NCI-H187 (cell line): ENCODE data around the gene SAP25.

Source experiments
- DNase-seq, 2 experiments: peaks; one replicate each; lab custom pipeline; 2025; lab: John Stamatoyannopoulos, UW

Gene SAP25

DNA sequence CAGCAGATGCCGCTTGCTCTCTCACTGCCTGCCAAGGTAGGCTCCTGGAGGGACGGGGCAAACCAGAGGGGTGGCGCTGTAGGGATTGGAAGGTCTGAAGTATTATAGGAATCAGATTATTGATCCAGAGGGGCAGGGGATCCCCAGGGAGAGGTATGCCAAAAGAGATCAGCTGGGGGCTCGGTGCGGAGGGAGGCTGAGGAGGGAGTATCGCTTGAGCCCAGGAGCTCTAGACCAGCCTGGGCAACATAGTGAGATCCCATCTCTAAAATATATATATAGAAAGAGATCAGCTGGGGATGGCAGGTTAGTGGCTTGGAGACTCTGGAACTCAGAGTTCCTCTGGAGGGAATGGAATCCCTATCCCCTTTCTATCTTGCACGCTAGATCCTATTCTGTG, 21.5 kb upstream of the SAP25 start:
- no peak for DNase-seq

DNA sequence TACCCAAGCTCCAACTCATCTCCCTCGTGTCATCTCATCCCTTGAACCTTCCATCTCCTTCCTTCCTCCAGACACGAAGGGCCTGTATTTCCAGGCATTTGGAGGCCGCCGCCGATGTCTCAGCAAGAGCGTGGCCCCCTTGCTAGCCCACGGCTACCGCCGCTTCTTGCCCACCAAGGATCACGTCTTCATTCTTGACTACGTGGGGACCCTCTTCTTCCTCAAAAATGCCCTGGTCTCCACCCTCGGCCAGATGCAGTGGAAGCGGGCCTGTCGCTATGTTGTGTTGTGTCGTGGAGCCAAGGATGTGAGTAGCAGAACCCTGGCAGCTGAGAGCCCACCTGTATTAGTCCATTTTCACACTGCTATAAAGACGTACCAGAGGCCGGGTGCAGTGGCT, 17.9 kb upstream of the SAP25 start:
- DNase-seq = no peak

DNA sequence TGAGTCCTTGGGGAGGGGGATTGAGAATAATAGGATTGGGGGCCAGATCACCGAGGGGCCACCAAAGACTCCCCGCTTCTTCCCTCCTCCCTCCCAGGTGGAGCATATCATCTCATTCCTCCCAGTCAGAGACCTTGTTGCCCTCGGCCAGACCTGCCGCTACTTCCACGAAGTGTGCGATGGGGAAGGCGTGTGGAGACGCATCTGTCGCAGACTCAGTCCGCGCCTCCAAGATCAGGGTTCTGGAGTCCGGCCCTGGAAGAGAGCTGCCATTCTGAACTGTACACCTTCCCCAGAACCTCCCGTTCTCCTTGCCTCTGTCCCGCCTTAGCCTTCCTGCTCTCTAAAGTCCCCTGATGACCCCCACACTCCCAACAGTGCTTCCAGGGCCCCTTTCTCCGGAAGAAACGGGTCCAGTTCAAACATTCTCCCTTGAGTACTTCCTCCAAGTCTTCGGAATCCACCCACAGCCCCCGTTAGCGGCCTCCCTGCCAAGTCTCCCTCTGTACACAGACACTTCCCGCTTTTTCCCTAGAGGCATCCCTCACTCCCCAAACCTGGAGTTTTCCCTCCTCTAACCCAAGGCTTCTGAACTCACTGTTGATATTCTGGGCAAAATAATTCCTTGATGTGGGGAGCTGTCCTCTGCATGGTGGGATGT, 16.5 kb upstream of the SAP25 start:
- DNase-seq = no peak

DNA sequence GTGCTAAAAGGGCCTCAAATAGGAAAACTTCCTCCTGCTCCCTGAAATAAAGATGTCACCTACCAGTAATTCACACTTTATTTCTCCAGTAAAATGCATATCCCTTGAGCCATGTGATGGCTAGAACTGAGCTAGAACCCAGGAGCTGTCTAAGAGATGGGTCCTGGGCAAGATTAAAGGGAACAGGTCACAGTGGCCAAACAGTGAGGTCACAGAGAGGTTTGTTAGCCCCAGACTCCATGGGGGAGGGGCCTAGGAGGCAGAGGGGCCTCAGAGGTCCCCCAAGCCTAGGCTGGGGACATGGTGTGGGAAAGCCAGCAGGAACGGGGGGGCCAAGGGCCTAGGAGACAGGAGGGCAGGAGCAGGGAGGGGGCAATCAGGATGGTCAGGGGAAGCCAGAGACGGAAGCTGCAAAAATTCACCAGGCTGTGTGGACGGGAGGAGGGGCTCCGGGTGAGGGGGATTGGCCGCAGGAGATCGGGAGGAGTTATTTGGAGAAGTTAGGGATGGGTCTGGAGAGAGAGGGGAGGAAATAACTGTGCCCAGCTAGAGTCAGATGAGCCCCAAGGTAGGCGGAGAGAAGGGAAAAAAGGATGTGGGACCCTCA, 15.7 kb upstream of the SAP25 start:
- DNase-seq = no peak

DNA sequence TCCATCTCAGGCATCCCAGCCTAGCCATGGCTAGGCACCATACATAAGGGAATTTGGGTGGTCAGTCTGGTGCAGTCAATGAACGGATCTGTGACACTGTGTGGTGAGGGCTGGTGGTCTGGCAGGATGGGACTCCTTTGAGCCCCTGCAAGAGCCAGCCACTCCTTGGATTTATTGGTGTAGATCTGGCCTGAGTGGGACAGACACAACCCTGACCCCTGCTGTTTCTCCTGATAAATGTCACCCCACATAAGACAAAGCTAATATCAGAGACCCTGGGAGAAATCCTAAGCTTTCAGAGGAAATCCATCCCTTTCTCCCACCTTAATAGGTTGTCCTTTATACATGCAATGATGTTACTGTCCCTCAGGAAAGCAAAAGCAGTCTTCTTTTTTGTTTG, 14.7 kb upstream of the SAP25 start:
- no peak for DNase-seq

DNA sequence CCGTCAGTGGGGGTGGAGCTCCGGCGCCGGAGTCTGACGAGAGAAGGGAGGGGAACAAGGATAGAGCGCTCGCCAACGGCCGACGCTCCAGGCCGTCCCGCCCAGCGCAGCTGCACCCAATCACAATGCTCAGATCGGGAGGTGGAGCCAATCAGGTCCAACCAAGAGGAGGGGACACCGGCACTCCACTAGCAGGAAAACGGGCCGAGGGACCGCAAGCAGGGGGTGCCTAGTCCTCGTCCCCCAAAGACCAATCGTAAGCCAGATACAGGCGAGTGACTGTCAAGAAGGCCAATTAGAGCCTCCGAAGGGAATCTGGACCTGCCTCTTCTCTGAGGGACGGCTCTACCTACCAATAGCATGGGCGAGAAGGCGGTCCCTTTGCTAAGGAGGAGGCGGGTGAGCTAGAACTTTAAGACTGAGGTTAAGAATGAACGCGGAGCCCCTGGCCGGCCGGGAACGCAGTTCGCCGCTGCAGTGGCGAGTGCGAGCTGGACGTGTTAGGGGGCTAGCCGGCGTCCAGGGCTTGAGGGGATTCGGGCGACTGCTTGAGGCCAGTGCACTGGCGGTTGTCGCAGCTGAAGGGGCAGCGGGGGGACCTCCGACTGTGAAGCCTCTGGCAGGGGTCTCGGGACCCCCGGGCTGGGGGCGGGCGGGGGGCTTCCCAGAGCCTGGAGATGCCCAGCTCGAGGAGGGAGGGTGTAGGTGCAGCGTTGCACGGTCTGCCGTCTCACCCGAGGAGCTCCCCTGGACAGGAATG, 12.7 kb upstream of the SAP25 start, which contains the start of gene FBXO24:
Gene FBXO24, plus strand, starts transcription at position 63 of the 760 bp plus-strand sequence. Its CDS starts 298 bp downstream, at position 361.
- DNase-seq = peak; percentile 99 to 100

DNA sequence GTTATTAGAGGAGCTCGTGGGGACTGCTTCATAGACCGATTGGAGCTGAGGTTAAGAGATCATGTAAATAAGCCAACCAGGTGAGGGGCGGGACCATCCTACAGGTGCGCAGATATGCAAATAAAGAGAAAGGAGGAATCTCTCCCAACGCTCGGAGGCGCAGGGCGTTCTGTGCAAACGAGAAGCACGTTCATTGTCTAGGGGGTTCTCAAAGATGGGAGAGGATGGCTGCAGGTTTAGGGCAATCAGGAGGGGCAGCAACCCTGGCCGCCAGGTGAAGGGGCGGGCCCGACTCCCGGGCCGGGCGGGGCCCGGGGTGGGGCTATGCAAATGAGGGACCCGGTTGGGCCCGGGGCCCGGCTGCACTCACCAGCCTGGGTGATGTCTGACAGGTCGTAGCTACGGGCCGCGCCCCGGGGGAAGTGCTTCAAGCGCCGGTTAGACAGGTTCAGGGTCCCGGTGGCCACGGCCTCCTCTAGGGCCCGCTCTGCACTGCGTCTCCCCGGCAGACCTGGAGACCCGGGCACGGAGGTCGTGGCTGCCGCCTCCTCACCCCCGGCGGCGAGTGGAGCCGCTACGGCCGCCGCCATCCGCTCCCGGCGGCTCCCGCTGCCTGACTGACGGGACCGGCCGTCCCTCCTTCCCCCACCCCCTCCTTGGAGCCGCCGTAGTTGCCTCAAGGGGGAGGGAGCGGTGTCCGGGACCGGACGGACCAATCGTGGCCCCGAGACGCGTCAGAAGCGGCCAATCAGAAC, 12.0 kb upstream of the SAP25 start, which contains the start of gene LRCH4:
Gene LRCH4, minus strand, starts transcription at position 619 of the 755 bp plus-strand sequence. Its CDS starts 29 bp downstream, at position 590.
- DNase-seq = peak; percentile 59 to 66

DNA sequence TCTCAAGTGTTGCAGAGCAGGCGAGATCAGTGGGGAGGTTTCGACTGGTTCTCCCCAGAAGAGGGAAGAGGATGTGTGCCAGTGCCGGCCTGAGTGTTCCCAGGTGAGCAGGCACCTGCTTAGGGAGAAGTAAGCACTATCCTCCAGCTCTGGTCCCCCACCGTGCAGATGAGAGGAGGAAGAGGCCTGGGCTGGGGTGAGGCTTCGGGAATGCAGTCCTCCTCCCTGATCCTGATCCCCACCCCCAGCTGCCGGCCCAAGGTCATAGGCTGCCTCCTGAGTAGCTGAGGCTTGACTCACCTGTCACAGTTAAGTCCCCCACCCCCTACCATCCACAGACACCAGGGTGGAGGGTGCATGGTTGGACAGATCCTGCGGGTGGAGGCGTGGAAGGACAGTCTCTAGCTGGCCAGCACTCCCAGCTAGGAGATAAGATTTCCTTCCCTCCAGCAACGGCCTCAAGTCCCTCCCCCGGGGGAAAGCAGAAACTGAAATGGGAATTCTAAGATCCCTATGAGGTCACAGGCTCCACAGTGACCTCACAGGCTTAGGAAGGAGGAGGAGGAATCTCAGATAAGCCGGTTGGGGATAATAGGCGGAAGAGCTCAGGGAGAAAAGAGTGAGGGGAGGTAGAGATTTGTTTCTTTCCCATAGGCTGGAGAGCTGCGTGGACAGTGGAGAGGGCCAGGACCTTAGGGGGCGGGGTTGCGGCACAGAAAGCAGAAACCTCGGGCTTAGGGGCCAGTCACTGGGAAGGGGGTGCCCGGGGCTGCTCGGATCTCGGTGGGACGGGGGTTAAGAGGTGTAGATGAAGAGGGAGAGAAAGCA, 11.2 kb upstream of the SAP25 start:
- peak; percentile 52 to 55 for DNase-seq

DNA sequence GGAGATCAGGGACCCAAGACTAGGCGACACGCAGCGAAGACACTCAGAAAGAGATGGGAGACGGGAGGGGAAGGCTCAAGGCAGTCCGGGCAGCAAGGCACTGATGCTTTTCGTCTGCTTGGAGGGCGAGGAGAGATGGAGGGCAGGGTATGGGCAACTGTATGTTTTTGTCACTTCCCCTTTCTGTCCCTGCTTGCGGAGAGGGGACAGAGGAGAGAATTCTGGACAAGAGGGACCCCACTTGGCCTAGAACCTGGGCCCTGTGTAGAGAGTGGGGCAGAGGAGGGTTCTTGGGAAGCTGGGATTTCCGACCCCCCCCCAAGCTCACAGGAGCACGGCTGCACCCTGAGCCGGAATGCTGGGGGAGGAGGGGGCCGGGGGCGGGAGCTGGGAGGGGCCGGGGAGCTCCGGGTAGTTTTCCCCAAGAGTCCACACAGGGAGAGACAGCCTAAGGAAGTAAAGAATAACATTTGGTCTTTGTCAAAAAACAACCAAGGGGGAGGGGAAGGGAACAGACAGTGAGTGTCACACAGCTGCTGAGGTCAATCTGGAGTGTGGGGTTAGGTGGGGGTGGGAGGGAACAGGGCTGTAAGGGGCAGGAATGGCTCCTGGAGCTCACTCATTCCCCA, 10.5 kb upstream of the SAP25 start:
- DNase-seq = peak in 1 of 2 experiments; percentile 52

DNA sequence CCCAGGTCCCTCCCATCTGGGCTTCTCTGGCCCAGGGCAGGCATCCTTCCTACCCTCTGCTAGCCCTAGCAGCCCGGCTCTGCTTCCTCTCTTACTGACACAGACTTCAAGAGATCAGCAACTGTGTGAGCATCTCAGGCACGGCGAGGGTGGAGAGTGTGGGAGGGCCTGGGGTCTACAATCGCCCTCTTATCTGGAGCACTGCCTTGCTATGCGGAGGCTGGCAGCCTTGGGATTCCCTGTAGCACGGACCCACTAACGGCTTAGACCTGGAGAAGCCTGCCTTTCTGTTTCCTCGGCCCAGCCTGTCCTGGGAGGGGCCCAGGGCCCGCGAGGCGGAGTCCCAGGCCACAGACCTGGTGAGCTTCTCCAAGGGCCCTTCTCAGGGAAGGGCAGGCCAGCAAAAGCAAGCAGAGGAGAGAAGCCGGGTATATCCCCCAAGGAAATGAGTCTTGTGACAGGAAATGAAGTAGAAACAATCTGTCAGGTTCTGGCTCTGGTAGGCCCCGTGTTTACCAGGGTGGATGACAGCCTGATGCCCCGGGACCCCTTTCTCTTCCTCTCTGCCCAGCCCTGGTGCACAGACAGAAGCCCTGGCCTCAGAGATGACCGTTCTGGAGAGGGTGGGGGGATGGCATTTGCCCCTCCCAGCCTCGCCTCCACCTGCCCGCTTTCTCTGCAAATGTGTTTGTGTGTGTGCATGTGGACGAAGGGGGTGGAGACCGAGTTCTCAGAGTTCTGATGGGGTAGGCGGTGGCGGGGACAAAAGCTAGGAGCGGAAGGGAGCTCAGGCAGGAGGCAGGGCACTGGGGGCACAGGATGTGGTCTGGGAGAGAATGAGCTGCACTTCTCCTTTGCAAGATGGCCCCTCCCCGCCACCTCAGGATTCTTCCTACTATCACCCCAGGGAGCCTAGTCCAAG, 9.7 kb upstream of the SAP25 start:
- DNase-seq = no peak

DNA sequence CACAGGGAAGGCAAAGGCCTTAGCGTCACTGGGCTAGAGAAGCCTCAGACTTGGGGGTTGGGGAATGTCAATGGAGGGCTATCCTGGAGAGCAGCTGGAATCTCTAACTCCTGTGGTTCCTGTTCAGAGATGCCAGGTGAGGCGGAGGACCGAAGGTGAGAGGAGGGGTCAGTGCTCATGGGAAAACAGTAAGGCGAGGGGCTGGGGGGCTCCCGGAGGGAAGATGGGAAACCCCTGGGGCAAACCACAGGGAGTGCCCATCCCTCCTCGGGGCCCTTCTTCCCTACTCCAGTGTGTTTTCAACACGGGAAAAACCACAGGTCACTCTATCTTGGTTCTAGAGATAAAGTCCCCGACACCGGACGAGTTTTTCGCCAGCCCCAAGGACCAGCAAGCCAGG, 8.9 kb upstream of the SAP25 start:
- no peak for DNase-seq

DNA sequence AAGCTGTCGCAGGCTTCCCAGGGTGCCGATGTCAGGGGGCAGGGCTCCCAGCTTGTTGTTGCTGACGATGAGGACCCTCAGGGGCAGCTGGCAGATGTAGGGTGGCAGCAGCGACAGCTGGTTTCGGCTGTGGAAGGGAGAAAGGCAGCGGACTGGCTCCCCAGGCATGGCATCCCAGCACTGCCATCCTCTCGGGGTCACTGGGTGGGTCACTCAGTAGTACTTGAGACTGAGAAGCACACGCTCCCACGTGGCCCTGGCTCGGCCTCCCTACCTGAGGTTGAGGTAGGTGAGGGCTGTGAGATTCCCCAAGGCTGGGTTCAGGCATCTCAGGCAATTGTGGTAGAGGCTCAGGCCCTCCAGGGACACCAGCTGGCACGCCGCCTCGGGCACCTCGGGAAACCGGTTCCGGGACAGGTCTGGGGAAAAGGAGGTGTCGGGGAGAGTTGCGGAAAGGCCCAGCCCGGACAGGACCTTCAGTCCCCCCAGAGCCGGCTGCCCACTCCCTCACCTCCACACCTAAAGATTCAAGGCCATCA, 8.4 kb upstream of the SAP25 start:
- no peak for DNase-seq

DNA sequence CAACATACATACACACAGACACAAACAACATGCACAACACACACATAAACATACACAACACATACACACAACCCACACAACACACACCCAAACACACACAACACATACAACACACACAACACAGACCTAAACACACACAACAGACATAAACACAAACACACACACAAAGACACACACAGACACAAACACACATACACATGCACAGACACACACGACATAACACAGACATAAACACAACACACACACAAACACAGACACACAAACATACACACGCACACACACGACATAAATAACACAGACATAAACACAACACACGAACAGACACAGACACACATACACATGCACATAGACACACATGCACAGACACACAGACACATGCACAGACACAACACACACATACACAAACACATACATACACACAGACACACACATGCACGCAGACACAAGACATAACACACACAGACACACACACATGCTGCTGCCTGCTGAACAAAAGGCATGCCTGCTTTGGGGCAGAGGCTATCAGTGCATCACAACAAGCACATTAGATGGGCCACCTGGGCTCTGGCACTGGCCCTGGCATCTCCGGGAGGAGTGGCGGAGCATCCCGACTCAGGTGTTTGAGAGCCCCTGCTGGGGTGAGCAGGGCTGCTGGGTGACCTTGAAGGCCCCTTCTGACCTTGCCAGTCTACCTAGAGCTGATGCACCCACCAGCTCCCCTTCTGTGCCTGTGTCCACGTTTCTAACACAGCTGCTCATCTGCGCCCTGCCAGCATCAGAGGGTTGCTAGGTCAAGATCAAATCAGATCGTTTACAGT, 7.0 kb upstream of the SAP25 start:
- no peak for DNase-seq

DNA sequence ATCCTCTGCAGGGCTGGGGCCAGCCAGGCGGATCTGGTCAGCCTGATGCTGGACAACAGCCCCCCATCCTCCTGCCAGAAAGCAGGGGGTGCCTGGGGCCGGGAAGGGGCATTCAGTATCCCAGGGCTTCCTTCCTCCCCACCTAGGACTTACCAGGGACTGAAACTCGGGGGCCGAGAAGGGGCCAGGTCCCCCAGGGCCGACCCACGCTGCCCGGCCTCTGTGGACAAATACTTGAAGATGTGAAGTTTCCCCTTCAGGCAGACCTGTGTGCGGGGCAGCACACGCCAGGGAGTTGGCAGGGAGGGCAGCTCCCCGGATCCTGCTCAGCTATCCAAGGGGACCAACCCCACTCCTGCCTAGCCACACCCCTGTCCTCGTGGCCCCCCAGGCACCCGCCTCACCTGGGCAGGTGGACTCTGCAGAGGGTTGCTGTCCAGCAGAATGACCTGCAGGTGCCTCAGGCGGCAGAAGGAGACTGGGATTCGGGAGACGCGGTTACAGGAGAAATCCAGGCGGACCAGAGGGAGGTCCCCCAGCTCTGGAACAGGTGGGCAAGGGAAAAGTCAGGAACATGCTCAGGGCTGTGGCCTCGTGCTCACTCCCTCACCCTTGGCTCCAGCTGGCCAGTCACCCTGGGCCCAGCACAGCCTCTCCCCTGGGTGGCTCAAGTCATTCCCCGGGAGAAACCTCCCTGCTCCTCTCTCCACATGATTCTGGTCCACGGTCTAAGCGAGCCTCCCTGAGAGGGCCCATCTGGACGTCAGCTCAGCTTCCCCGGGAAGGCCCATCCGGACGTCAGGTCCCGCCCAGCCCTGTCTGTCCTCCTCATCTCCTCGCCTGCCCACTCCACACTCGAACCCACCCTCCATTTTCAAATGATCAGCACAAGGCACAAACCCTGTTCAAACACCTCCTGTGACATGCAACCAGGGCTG, 4.8 kb upstream of the SAP25 start:
- DNase-seq = no peak

DNA sequence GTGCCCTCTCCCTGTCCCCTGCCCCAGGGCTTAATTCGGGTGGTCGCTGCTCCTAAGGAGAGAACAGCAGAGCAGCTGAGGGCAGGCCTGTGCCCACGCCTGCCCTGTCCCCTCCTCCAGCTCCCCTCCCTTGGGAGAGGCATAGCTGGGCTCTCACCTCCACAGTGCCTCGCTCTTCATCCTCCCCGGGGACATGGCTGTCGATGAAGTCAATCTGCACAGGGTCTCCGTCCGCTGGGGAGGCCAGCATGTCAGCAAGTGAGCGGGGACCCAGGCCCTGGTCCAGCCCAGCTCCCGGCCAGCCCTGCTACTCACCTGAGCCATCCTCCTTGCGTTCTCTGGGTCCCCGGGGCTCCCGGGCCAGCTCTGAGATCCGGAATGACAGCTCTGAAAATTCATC, 3.8 kb upstream of the SAP25 start:
- DNase-seq = no peak

DNA sequence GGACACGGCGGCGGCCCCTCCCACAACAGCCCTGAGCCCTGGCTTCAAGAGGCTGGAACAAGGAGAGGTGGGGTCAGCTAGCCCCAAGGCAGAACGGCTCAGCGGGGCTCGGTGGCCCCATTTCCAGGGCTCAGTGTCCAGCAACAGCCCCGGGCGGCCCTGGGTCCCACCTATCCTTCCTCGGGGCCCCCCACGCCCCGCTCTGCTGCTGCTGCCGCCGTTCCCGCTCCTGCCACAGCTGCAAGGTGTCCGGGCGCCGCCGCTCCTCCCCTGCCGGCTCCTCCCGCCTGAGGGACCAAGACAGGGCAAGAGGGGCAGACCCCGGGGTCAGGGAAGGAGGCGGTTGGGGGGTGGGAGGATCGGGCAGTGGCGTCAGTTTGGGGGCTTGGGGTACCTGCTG, 3.4 kb upstream of the SAP25 start:
- DNase-seq = no peak

DNA sequence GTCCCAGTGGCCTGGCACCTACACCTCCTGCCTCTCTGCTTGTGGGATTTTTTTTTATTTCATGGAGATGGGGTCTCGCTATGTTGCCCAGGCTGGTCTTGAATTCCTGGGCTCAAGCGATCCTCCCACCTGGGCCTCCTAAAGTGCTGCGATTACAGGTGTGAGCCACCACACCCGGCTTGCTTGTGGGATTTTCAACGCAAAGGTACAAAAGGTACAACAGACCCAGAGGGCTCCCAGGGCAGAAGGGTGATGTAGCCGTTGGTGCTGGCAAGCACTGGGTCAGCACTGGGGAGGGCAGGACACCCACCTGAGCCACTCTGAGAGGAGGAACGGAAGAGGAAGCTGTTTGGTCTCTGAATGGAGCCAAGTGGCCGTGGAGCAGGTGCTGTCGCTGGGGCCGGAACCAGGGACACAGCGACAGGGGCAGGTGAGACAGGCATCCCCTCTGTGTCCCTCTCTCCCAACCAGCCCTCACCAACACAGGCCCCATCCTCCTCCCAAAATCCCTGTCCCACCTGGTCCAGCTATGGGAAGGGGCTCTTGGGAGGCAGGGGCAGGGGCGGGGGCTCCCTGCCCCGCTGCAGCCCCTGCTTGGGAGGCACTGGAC, 2.8 kb upstream of the SAP25 start:
- no peak for DNase-seq
